Sigmoid colon (tissue), 7 donors: ENCODE data around the gene CCSER1. TPM values are rescaled to one million over a fixed set of nuclear protein-coding genes. Genes with fewer than 3 reads are reported as not detected.
"Not testable (repeated sequence)": the region's sequence is repeated elsewhere in the genome, so short reads cannot be mapped to it uniquely, and the experiment has no call there.

Experiments used
- DNase-seq: peaks from one replicate; pipeline ENCODE4 v3.0.0-alpha.2; 2019
- H3K27ac ChIP-seq, 4 donors: fragments of 200-600 bp; sonication (generic); one replicate each; pipeline ENCODE4 v1.5.1; 2016 to 2019; ENCODE audit warnings: mild to moderate bottlenecking in 1 of 4
- H3K27me3 ChIP-seq, 3 donors: fragments of 200-600 bp; sonication (generic); one replicate each; pipeline ENCODE4 v1.5.1; 2019; ENCODE audit warnings: mild to moderate bottlenecking in 1 of 3
- H3K36me3 ChIP-seq, 4 donors: fragments of 200-600 bp; sonication (generic); one replicate each; pipeline ENCODE4 v1.5.1; 2016 to 2019
- H3K4me1 ChIP-seq, 4 donors: fragments of 200-600 bp; sonication (generic); one replicate each; pipeline ENCODE4 v1.5.1; 2017 to 2019
- H3K4me3 ChIP-seq, 4 donors: fragments of 200-600 bp; sonication (generic); one replicate each; pipeline ENCODE4 v1.5.1; 2017 to 2019; ENCODE audit warnings: mild to moderate bottlenecking in 2 of 4, moderate library complexity in 1 of 4
- H3K9me3 ChIP-seq, 4 donors: fragments of 200-600 bp in 3 of 4; sonication (generic) in 3 of 4; one replicate each; pipeline versions ENCODE4 v1.5.1 to v1.6.1; 2013 to 2019
- EP300 ChIP-seq, 4 donors: sonication (generic); formaldehyde crosslinking; IDR thresholded peaks; one replicate each; pipeline ENCODE4 v1.6.1; 2017; ENCODE audit warnings: antibody characterized with exemption in 4 of 4
- POLR2A ChIP-seq, 2 donors: fragments of 450-650 bp; IDR thresholded peaks; one replicate each; pipeline ENCODE4 v1.6.1; 2016; ENCODE audit warnings: antibody characterized with exemption in 2 of 2, mild to moderate bottlenecking in 2 of 2, moderate library complexity in 2 of 2
- POLR2AphosphoS5 ChIP-seq, 4 donors: sonication (generic); formaldehyde crosslinking; IDR thresholded peaks; one replicate each; pipeline ENCODE4 v1.6.1; 2017; ENCODE audit warnings: antibody characterized with exemption in 4 of 4
- WGBS, 2 donors: extraction: QIAGEN DNeasy Blood & Tissue Kit; methylation state at CpG; one replicate each; pipeline ENCODE4 v1.1.7; 2013; 5-methylcytosine and 5-hydroxymethylcytosine counted together
- intact Hi-C: fragments of 100-400 bp; cut with DNase I; formaldehyde crosslinking; loops from one replicate; pipeline ENCODE4 v1.15.1; 2023
- polyA plus RNA-seq, 3 donors: library from polyadenylated mRNA; stranded (reverse); fragments of 200-250 nt; gene quantifications; one replicate each; pipeline ENCODE4 v1.2.3, GENCODE V29; 2013
- total RNA-seq, 4 donors: library from RNA; depleted of rRNA; stranded (reverse); fragments of >200 nt; gene quantifications; one replicate each; pipeline ENCODE4 v1.1.0, GENCODE V29; 2016
- TF ChIP-seq, protein P1 (sequence below), 4 experiments: fragments of 450-650 bp in 3 of 4; fragments of 200-600 bp in 1 of 4; IDR thresholded peaks; one replicate each; pipeline ENCODE4 v1.5.1; 2016 to 2019; ENCODE audit warnings: antibody characterized with exemption in 4 of 4, mild to moderate bottlenecking in 3 of 4, moderate library complexity in 2 of 4
- donor health status: healthy with polysubstance abuse.
- donor health status: Bipolar disorder and iron deficiency.
- donor health status: healthy.

Gene CCSER1
- total and polyA plus RNA-seq, 7 donors = 1.6 to 7.2 (median 4.2) TPM

- Histone ChIP-seq H3K4me1 (no peaks in the 10 kb centered on the region), H3K4me3 (no peak overlapping the region), H3K27me3 (no peaks in the 10 kb centered on the region), H3K36me3 (no peaks in the 10 kb centered on the region), H3K27ac (no peak overlapping the region), H3K9me3 (no peaks in the 10 kb centered on the region)
- no peak for TF ChIP-seq POLR2A (IDR thresholded peaks at IDR 0.05)
- WGBS, 2 donors = 73% methylated on average over 4 of the region's 4 CpGs
- DNase-seq = no peak
- intact Hi-C loops = no loop called here
These were observed 1326.9 kb downstream of the CCSER1 start for GRCh38 chr4:91454111-91454510.

GRCh38 chr4:91462566-91462965, 1335.4 kb downstream of the CCSER1 start:
- H3K4me1 ChIP-seq, H3K9me3 ChIP-seq, H3K36me3 ChIP-seq, intact Hi-C loops, H3K4me3 ChIP-seq, H3K27me3 ChIP-seq, DNase-seq, H3K27ac ChIP-seq: not testable (repeated sequence)
- WGBS, 2 donors = 84 to 94% methylated on average over 9 of the region's 9 CpGs

DNA sequence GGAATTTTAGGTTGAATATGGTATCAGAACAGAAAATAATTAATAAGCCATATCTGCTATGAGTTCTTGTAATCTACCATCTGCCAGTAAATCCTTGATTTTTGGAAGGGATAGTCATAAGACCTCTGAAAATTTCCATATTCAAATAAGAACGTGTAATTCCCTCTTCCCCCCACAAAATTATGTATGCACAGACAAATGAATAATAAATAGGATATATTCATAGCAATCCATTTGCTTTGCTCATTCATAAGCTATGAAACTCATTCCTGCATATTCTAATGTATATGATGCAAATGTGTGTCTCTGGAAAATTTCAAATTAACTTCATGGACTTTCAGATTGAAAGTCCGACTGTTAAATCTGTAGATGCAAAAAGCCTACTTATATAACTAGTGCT, 1343.5 kb downstream of the CCSER1 start:
- intact Hi-C loops = no loop called here
- H3K4me1 ChIP-seq = no peaks in the 10 kb centered on the region
- TF ChIP-seq POLR2AphosphoS5 (IDR thresholded peaks at IDR 0.05) (no peak), EP300 (IDR thresholded peaks at IDR 0.05) (no peak), POLR2A (IDR thresholded peaks at IDR 0.05) (no peak)
- TF ChIP-seq, protein P1, sequence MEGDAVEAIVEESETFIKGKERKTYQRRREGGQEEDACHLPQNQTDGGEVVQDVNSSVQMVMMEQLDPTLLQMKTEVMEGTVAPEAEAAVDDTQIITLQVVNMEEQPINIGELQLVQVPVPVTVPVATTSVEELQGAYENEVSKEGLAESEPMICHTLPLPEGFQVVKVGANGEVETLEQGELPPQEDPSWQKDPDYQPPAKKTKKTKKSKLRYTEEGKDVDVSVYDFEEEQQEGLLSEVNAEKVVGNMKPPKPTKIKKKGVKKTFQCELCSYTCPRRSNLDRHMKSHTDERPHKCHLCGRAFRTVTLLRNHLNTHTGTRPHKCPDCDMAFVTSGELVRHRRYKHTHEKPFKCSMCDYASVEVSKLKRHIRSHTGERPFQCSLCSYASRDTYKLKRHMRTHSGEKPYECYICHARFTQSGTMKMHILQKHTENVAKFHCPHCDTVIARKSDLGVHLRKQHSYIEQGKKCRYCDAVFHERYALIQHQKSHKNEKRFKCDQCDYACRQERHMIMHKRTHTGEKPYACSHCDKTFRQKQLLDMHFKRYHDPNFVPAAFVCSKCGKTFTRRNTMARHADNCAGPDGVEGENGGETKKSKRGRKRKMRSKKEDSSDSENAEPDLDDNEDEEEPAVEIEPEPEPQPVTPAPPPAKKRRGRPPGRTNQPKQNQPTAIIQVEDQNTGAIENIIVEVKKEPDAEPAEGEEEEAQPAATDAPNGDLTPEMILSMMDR (IDR thresholded peaks at IDR 0.05) = no peak
- H3K36me3 ChIP-seq = no peaks in the 10 kb centered on the region
- no peak overlapping the region for H3K27ac ChIP-seq
- peaks cover 0 to 3% (median under 1%) of the 10 kb centered on the region in 4 donors for H3K9me3 ChIP-seq
- DNase-seq = no peak
- WGBS, 2 donors = 82 to 86% methylated on average over 2 of the region's 2 CpGs
- no peaks in the 10 kb centered on the region for H3K27me3 ChIP-seq
- H3K4me3 ChIP-seq = no peak overlapping the region

- intact Hi-C loops = no loop called here
- Histone ChIP-seq H3K4me3 (no peak overlapping the region), H3K9me3 (peaks cover 0 to 3% (median 0%) of the 10 kb centered on the region in 4 donors), H3K4me1 (no peaks in the 10 kb centered on the region), H3K27ac (no peak overlapping the region), H3K36me3 (no peaks in the 10 kb centered on the region), H3K27me3 (no peaks in the 10 kb centered on the region)
- TF ChIP-seq, protein P1 (IDR thresholded peaks at IDR 0.05) = no peak
- TF ChIP-seq POLR2A (IDR thresholded peaks at IDR 0.05) (no peak), POLR2AphosphoS5 (IDR thresholded peaks at IDR 0.05) (no peak), EP300 (IDR thresholded peaks at IDR 0.05) (no peak)
- 67 to 92% methylated on average over 8 of the region's 8 CpGs for WGBS, 2 donors
- DNase-seq = no peak
These were observed 1344.1 kb downstream of the CCSER1 start for GRCh38 chr4:91471280-91471679.

DNA sequence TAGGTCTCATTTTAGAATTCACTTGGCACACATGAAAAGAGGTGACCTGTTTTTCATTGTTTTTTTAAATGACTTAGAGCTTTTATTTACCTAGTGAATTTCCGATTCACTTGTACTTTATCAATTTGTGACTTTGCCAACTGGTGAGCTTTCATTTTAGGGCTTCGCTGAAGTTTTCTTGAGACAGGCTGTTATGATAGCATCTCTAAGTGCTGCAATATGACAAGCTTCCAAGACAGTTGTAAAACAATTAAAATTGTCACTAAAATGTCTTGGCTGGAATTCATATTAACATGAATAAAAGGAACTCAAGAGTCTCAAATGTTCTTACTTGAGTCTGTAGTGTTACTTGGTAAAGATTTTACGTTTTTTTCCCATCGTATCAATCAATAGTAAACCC, 1344.9 kb downstream of the CCSER1 start:
- intact Hi-C loops = no loop called here
- peaks cover 0 to 3% (median 0%) of the 10 kb centered on the region in 4 donors for H3K9me3 ChIP-seq
- H3K36me3 ChIP-seq = no peaks in the 10 kb centered on the region
- TF ChIP-seq POLR2A (IDR thresholded peaks at IDR 0.05) (no peak), EP300 (IDR thresholded peaks at IDR 0.05) (no peak), POLR2AphosphoS5 (IDR thresholded peaks at IDR 0.05) (no peak)
- TF ChIP-seq, protein P1 (IDR thresholded peaks at IDR 0.05) = no peak
- H3K4me1 ChIP-seq = no peaks in the 10 kb centered on the region
- no peaks in the 10 kb centered on the region for H3K27me3 ChIP-seq
- DNase-seq = no peak
- 14 to 57% methylated on average over 4 of the region's 4 CpGs for WGBS, 2 donors
- H3K27ac ChIP-seq = no peak overlapping the region
- no peak overlapping the region for H3K4me3 ChIP-seq

DNA sequence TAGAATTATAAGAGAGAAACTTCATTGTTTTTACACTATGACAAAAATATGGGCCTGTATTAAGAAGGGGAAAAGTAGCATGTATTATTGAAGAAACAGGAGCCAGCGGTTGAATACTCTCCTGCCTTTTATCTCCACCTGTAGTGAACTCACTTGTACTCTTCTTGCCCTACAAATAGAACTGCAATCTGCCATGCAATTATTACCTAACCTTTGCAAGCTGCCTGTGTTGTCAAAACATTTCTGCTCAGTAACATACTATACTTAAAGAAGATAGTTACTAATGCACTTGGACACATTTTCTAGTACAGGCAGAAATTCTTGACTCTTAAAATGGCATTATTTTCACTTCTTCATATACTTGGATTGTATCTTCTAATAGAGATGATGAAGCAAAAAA, 1358.2 kb downstream of the CCSER1 start:
- no peaks in the 10 kb centered on the region for H3K36me3 ChIP-seq
- DNase-seq = no peak
- WGBS, 2 donors = 86 to 88% methylated on average over 1 of the region's 1 CpG
- no peak for TF ChIP-seq POLR2A (IDR thresholded peaks at IDR 0.05)
- TF ChIP-seq POLR2AphosphoS5 (IDR thresholded peaks at IDR 0.05) = no peak
- no peak for TF ChIP-seq EP300 (IDR thresholded peaks at IDR 0.05)
- TF ChIP-seq, protein P1 (IDR thresholded peaks at IDR 0.05) = no peak
- H3K27me3 ChIP-seq = no peaks in the 10 kb centered on the region
- H3K9me3 ChIP-seq = no peaks in the 10 kb centered on the region
- H3K27ac ChIP-seq = no peak overlapping the region
- no peaks in the 10 kb centered on the region for H3K4me1 ChIP-seq
- H3K4me3 ChIP-seq = no peak overlapping the region
- intact Hi-C loops = no loop called here
